Ammon's horn (tissue), 1 donor: ENCODE results near the gene TMEM94.
"Not testable (repeated sequence)": the region's sequence is repeated elsewhere in the genome, so short reads cannot be mapped to it uniquely, and the experiment has no call there.

Source experiments
- DNase-seq: peaks from one replicate; pipeline ENCODE4 v3.0.0-alpha.2; 2016; ENCODE audit warnings: low spot score

Gene TMEM94

DNA sequence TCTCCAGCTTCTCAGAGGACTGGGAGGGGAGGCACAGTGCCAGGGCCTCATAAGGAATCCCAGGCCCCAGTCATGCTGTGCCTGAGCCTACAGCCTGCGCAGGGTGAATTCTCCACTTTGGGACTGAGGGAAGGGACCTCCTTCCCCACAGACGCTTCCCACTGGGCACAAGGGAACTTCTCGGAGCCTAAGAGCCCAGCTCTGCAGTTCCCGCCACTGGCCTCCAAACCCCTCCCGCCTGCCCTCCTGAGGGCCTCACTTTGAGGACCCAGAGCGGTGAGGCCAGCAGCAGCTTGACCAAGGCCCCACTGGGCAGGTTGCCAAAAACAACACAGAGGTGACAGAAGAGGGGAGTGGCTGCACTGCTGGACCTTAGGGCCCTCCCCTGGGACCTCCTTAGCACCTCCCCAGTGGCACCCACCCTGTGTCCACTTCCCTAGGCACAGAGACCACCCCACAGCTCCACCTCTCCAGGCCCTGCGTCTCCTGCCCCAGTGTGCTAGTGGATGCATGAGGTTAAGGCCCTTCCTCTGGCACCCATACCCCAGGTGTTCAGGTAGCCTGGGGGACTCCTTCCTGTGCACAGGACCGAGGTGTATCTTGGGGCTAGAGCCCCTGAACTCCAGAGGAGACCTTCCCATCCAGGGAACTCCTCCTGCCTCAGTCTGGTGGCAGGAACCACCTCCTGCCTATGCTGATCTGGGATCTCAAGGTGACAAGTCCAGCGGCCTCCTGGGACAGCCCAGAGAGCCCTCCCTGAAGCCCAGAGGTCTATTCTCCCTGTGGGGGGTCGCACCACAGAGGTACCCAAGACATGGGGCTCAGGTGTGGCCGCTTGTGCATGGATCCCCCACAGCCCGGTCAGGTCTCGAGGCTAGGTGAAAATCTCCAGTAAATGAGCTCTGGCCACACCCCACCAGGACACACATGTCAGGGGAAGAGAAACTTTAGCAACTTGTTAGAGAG, 55.5 kb downstream of the TMEM94 start:
- no peak for DNase-seq

DNA sequence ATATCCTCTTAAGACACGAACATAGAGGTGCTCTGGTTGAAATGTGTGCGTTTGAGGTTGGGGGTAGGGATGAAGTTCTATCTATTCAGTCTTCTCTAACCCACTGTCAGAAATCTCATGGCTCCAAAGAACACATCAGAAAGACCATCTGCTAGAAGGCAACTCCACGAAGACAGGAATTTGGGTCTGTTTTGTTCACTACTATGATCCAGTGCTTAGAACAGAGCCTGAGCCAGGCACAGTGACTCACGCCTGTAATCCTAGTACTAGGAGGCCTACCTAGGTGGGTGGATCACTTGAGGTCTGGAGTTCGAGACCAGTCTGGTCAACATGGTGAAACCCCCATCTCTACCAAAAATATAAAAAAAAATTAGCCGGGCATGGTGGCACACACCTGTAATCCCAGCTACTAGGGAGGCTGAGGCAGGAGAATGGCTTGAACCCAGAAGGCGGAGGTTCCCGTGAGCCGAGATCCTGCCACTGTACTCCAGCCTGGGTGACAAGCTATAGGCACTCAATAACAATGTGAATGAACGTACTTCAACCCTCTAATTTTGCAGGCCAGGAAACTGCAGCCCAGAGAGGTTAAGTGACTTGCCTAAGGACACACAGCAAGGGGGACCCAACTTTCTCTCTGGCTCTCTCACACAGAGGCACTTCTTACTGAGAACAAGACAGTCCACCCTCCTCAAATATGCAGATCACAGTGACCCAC, 56.6 kb downstream of the TMEM94 start:
- no peak for DNase-seq

GRCh38 chr17:75513641-75514000, 57.2 kb downstream of the TMEM94 start:
- DNase-seq, result no peak

GRCh38 chr17:75514299-75514918, 58.0 kb downstream of the TMEM94 start:
- no peak for DNase-seq

DNA sequence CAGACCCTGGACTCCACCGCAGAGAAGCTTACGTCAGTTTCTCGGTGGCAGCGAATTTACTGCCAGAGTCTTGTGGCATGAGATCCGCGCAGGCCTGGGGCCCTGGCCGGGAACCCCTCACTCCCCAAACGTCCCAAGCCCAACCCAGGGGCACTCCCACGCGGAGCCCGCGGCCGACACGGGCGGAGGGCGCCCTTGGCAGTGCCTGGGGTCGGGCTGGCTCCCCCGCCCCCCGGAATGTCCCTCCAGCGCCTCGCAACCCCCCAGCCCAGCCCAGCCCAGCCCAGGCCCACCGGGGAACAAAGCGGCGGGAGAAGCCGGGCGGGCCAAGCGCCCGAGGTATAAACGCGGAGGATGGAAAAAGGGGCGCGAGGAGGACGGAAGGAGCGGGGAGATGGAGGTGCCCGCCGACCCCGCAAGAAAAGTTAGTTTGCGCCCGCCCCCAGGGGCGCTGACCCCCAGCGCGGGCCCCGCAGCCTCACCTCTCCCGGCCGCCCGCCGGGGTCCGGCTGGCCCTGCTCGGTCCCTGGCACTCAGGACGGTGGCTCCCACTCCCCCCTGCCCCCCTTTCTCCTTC, 58.6 kb downstream of the TMEM94 start:
- DNase-seq, result no peak

DNA sequence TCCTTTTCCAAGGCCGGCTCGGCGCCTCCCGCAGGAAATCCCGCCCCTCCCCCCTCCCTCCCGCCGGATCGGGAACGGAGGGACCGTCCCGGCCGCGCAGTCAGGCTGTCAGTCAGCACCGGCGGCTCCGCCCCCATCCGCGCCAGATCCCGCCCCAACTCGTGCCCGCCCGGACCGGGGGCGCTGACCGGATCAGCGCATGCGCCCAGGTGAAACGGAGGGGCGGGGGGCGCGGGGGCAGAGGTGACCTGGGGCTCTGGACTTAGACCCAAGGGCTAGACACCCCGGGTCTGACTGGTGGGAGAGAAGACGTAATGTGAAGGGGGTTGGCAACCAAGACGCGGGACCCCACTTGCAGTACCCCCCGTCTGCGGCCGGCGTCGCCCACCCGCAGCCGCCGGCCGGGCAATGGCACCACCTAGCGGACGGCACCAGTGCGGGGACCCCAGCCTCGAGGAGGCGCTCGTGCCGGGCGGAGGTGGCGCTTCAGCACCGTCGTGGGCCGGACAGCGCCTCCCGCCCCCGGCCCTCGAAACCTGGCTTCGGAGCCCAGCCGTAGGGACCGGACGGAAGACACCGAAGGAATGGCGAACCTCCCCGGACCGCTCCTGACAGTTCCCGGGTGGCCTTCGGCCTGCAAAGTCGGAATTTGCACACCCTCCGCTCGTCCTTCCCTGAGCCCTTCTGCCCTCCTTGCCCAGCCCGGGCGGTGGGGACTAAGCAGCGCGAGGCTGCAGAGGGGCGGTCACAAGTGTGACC, 59.2 kb downstream of the TMEM94 start, which contains the start of gene CASKIN2:
CASKIN2 (minus strand) TSS at position 42 of the 759 bp plus-strand sequence. CDS start 1,733 bp downstream, outside the sequence.
- peak; percentile 95 for DNase-seq

GRCh38 chr17:75516255-75516618, 59.8 kb downstream of the TMEM94 start, which contains the start of gene TSEN54:
TSS of gene TSEN54 (plus strand) at chr17:75516528. CDS start at chr17:75516561, 33 bp downstream.
- peak; percentile 96 for DNase-seq

- no peak for DNase-seq
These were observed 60.3 kb downstream of the TMEM94 start for GRCh38 chr17:75516619-75517296.

DNA sequence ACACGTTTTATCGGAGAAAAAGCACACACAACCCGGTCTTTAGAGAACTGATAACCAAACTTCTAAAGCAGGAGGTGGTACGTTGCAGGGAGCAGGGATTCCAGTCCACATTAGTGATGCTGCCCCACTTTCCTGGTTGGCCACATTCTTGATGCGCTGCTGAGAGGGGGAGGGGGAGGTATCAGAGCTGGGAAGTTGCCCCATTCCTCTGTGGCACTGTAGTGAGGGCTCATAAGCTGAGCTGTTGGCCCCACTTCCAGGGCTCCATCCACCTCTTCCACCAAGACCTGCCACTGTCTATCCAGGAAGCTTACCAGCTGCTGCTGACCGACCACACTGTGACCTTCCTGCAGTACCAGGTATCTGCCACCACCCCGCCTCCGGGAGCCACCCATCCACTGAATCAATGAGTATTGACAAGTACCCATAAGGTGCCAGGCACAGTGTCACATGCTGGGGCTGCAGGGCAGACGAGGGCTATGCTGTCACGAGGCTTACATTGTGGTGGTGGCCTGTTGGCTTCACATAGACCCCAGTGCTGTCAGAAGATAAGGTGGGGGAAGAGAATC, 60.9 kb downstream of the TMEM94 start:
- no peak for DNase-seq

DNA sequence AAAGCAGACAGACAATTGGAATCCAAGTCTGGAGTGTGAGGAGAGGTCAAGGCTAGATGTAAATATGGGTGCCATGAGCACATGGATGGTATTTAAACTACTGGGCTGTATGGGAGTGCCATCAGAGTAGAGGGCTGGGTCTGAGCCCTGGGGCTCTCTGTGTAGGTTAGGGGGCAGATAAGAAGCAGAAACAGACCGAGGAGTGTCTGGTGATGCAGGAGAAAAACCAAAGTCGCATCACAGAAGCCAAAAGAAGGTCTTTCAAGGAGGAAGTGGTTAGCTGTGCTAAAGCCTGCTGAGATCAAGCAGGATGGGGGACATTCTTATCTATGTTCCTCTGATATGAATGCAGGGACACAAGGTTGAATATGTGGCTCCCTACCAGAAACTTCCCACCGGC, 61.8 kb downstream of the TMEM94 start:
- DNase-seq, result no peak

- no peak for DNase-seq
These were observed 62.6 kb downstream of the TMEM94 start for GRCh38 chr17:75518983-75519537.

DNA sequence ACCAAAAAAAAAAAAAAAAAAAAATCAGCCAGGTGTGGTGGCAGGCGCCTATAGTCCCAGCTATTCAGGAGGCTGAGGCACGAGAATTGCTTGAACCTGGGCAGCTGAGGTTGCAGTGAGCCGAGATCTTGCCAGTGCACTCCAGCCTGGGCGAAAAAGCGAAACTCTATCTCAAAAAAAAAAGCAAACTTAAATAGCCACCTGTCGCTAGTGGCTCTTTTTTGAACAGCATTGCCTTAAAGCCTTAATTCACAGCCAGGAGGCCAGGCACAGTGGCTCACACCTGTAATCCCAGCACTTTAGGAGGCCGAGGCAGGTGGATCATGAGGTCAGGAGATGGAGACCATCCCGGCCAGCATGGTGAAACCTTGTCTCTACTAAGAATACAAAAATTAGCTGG, 64.0 kb downstream of the TMEM94 start:
- not testable (repeated sequence) for DNase-seq

DNA sequence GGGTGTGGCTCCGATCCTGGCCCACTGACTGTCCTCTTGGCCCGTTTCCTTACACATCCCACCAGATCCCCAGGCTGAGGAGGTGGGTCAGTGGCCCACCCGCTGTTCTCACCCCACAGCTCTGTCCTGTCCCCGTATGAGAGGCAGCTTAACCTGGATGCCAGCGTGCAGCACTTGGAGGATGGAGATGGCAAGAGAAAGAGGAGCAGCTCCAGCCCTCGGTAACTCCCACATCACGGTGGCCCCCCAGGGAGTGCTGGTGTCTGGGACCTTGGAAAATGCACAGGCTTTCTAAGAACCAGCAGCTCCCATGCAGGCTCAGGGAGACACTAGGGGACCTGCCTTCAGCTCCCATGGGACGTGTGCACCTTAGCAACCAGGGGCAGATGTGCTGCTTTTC, 64.9 kb downstream of the TMEM94 start:
- DNase-seq, result no peak

GRCh38 chr17:75521951-75522727, 65.7 kb downstream of the TMEM94 start:
- DNase-seq, result no peak

DNA sequence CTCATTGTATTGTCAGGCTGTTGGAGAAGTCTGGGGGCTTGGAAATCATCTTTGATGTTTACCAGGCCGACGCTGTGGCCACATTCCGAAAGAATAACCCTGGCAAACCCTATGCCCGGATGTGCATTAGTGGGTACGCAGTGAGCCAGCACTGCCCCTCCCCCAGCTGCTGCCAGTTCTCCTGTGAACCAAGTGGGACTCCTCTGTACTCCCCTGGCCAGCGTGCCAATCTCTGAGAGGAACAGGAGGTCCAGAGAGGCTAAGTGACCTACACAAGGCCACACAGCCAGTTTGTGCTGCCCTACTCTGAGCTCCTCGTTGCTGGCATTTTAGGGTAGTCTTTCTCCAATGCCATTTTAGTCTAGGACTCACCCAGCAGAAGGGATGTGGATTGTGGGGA, 67.2 kb downstream of the TMEM94 start:
- DNase-seq, result no peak

GRCh38 chr17:75524269-75524969, 68.0 kb downstream of the TMEM94 start:
- DNase-seq, result no peak

DNA sequence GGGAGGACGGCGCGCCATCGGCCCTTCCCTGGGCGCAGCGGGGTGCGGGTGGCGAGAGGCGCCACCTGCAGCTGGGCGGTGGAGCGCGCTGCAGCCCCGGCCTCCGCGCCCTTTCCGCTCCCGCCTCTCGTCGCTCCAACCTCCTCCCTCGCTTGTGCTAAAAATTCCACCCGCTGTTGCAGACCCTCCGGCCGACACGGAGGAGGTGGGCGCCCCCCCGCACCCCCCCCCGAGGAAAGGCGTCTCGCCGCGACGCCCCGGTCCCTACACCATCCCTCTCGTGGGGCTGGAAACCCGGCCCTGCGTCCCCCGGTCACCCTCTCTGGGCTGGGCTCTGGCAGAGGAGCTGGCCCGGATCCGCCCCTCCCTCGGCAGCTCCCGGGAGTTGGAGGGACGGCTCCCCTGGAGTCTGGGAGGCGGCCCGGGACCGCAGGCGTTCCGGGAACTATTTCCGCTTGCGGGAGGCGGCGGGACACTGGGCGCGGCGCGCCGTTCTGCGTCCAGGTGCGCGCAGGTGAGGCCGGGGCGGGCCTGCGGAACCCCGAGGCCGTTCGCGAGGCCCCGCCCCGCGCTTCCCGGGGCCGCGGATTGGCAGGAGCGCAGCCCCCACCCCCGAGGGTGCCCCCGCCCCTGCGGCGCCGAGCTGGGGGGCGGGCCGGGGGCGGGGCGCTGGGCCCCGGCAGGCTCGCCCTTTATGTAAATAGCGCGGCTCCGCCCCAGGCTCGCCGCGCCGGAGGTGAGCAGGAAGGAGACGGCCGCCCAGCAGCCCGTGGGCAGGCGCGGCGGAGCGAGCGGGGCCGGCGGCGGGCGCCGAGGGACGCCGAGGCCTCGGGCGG, 68.8 kb downstream of the TMEM94 start, which contains the start of gene LLGL2:
LLGL2 (plus strand) TSS at position 728 of the 836 bp plus-strand sequence. CDS start 17,730 bp downstream, outside the sequence.
- peak; percentile 58 for DNase-seq
